Ishikawa (cell line): ENCODE results near the gene ZBTB20.

Experiments
- CEBPB ChIP-seq: IDR thresholded peaks from 2 replicates; pipeline ENCODE4 v1.6.1; 2012
- CREB1 ChIP-seq: IDR thresholded peaks from 2 replicates; pipeline ENCODE4 v1.6.1; 2012; ENCODE audit warnings: low read depth
- EP300 ChIP-seq: IDR thresholded peaks from 2 replicates; pipeline ENCODE4 v1.6.1; 2012; ENCODE audit warnings: borderline replicate concordance
- FOXM1 ChIP-seq: IDR thresholded peaks from 2 replicates; pipeline ENCODE4 v1.6.1; 2012; ENCODE audit warnings: low read depth, borderline replicate concordance
- NFIC ChIP-seq: IDR thresholded peaks from 2 replicates; pipeline ENCODE4 v1.6.1; 2012
- RAD21 ChIP-seq: IDR thresholded peaks from 2 replicates; pipeline ENCODE4 v1.6.1; 2012; ENCODE audit warnings: low read depth
- TAF1 ChIP-seq: IDR thresholded peaks from 2 replicates; pipeline ENCODE4 v1.6.1; 2012; ENCODE audit warnings: low read depth, mild to moderate bottlenecking
- YY1 ChIP-seq: IDR thresholded peaks from 2 replicates; pipeline ENCODE4 v1.6.1; 2012; ENCODE audit warnings: low read depth
- TF ChIP-seq, protein P1 (sequence below): IDR thresholded peaks from 2 replicates; pipeline ENCODE4 v1.6.1; 2012
- TF ChIP-seq, protein P2 (sequence below): IDR thresholded peaks from 2 replicates; pipeline ENCODE4 v1.6.1; 2012

DNA sequence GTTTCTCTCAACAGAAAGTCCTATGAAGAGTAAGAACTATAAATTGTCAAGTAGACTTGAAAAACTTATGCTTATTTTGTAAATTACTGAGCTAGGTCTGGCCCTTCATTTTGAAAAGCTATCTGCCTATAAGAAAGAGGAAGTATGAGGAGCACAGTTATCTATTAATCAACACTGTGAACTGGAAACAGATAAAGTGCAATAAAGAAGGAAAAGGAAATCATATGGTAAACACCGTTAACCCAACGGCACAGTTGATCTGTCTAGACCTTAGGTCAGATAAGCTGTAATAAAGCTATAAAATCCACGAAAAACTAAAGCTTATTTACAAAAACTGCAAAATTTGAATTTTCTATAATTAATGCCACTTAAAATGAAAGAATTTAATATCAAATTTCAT, 242.5 kb downstream of the ZBTB20 start:
- TF ChIP-seq TAF1: no peak
- TF ChIP-seq RAD21: no peak
- TF ChIP-seq EP300: no peak
- TF ChIP-seq, protein P1, sequence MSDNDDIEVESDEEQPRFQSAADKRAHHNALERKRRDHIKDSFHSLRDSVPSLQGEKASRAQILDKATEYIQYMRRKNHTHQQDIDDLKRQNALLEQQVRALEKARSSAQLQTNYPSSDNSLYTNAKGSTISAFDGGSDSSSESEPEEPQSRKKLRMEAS: no peak
- TF ChIP-seq FOXM1: no peak
- TF ChIP-seq CEBPB: no peak
- no peak for TF ChIP-seq CREB1
- no peak for TF ChIP-seq YY1
- no peak for TF ChIP-seq NFIC
- TF ChIP-seq, protein P2, sequence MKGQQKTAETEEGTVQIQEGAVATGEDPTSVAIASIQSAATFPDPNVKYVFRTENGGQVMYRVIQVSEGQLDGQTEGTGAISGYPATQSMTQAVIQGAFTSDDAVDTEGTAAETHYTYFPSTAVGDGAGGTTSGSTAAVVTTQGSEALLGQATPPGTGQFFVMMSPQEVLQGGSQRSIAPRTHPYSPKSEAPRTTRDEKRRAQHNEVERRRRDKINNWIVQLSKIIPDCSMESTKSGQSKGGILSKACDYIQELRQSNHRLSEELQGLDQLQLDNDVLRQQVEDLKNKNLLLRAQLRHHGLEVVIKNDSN: no peak
